ENCODE measurements around the gene FANCC. TPM values are rescaled to one million over a fixed set of nuclear protein-coding genes. Genes with fewer than 3 reads are reported as not detected.

FANCC gene
- total and polyA plus RNA-seq, 3 donors from 2014 or later, result 30.7 to 38.5 (median 35.1) TPM

DNA sequence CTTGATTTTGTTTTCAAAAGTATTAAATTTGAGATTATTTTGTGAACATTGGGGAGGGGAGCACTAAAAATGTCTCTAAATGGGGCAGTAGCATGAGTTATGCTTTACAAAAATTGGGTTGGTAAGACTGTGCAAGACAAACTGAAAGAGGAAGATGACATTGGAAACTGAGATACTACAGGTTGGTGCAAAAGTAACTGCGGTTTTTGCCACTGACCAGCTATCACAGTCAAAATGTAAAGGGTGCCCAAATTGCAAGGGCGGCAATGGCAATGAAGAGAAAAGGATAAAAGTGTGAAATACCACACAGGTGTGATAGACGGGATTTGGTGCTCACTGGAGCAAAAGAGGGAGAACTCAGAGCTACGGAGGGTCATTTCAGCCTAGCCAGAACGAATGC, 124.0 kb downstream of the FANCC start:
- 93% methylated on average over 5 of the region's 5 CpGs for WGBS, 2 donors
- H3K36me3 ChIP-seq (ENCODE audit: low read depth, missing control alignments), result no peaks in the 10 kb centered on the region
- no peak overlapping the region for H3K4me3 ChIP-seq
- no peaks in the 10 kb centered on the region for H3K9me3 ChIP-seq
- TF ChIP-seq POLR2A (IDR thresholded peaks at IDR 0.05), result no peak
- TF ChIP-seq, protein P1, sequence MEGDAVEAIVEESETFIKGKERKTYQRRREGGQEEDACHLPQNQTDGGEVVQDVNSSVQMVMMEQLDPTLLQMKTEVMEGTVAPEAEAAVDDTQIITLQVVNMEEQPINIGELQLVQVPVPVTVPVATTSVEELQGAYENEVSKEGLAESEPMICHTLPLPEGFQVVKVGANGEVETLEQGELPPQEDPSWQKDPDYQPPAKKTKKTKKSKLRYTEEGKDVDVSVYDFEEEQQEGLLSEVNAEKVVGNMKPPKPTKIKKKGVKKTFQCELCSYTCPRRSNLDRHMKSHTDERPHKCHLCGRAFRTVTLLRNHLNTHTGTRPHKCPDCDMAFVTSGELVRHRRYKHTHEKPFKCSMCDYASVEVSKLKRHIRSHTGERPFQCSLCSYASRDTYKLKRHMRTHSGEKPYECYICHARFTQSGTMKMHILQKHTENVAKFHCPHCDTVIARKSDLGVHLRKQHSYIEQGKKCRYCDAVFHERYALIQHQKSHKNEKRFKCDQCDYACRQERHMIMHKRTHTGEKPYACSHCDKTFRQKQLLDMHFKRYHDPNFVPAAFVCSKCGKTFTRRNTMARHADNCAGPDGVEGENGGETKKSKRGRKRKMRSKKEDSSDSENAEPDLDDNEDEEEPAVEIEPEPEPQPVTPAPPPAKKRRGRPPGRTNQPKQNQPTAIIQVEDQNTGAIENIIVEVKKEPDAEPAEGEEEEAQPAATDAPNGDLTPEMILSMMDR (IDR thresholded peaks at IDR 0.05), result no peak
- intact Hi-C loops (cut with DNase I; ENCODE audit: low total_unique reads), result no loop called here
- DNase-seq, result no peak
- H3K27ac ChIP-seq, result no peak overlapping the region
- peaks cover 16% of the 10 kb centered on the region for H3K4me1 ChIP-seq
- no peaks in the 10 kb centered on the region for H3K27me3 ChIP-seq

- 86 to 87% methylated on average over 8 of the region's 8 CpGs for WGBS, 2 donors
Measured at GRCh38 chr9:95193067-95193466, 124.4 kb downstream of the FANCC start.

DNA sequence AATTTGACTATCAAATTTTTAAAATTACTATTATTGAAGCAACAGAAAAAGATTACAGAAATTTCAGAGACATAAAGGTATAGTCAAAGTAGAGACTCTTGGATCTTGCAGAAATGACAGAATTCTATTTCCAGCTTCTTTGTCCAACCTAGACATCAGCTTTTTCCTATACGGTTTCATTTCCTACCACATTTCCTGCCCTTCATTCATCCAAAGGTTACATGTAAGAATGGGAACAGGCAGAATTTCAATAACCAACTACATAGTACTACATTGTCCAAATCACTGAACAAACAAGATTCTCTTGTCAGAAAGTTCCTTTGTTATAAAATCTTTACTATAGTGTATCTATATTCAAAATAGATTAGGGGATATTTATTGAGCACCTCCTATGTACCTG, 124.9 kb downstream of the FANCC start:
- Histone ChIP-seq H3K36me3 (ENCODE audit: low read depth, missing control alignments) (no peaks in the 10 kb centered on the region), H3K4me3 (no peak overlapping the region), H3K9me3 (no peaks in the 10 kb centered on the region), H3K4me1 (peaks cover 21% of the 10 kb centered on the region), H3K27ac (no peak overlapping the region), H3K27me3 (no peaks in the 10 kb centered on the region)
- intact Hi-C loops (cut with DNase I; ENCODE audit: low total_unique reads), result no loop called here
- no peak for TF ChIP-seq POLR2A (IDR thresholded peaks at IDR 0.05)
- TF ChIP-seq, protein P1 (IDR thresholded peaks at IDR 0.05), result no peak
- WGBS, 2 donors, result 82 to 85% methylated on average over 1 of the region's 1 CpG
- DNase-seq, result no peak

More at GRCh38 chr9:95193067-95193466, 124.4 kb downstream of the FANCC start:
- no peak for TF ChIP-seq POLR2A (IDR thresholded peaks at IDR 0.05)
- TF ChIP-seq, protein P1 (IDR thresholded peaks at IDR 0.05), result no peak
- H3K36me3 ChIP-seq (ENCODE audit: low read depth, missing control alignments), result no peaks in the 10 kb centered on the region
- no peak overlapping the region for H3K27ac ChIP-seq
- H3K9me3 ChIP-seq, result no peaks in the 10 kb centered on the region
- no peaks in the 10 kb centered on the region for H3K27me3 ChIP-seq
- intact Hi-C loops (cut with DNase I; ENCODE audit: low total_unique reads), result no loop called here
- H3K4me1 ChIP-seq, result peaks cover 21% of the 10 kb centered on the region
- no peak for DNase-seq
- no peak overlapping the region for H3K4me3 ChIP-seq

DNA sequence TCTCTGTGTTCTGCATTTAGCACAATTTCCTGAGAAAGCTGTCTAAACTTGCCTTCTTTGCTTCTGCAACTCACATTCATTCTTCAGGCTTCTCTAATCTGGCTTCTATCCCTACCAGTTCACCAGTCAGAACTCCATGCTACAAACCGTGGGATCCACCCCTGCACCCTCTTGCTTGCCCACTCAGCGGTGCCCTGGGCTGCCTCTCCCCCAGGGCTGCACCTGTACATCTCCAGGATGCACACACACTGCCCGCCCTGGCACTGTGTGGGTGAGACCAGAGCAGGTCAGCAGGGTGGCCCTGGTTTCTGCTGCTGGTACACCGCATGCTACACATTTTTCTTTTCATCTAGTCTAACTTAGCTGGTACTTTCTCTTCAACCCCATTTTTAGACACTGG, 127.1 kb downstream of the FANCC start:
- Histone ChIP-seq H3K36me3 (ENCODE audit: low read depth, missing control alignments) (no peaks in the 10 kb centered on the region), H3K27me3 (no peaks in the 10 kb centered on the region), H3K4me1 (peaks cover 21% of the 10 kb centered on the region), H3K4me3 (no peak overlapping the region), H3K27ac (peak overlapping the region in 1 of 2 donors; percentile 85), H3K9me3 (no peaks in the 10 kb centered on the region)
- DNase-seq, result no peak
- TF ChIP-seq, protein P1 (IDR thresholded peaks at IDR 0.05), result no peak
- intact Hi-C loops (cut with DNase I; ENCODE audit: low total_unique reads), result no loop called here
- 66 to 82% methylated on average over 4 of the region's 4 CpGs for WGBS, 2 donors

DNA sequence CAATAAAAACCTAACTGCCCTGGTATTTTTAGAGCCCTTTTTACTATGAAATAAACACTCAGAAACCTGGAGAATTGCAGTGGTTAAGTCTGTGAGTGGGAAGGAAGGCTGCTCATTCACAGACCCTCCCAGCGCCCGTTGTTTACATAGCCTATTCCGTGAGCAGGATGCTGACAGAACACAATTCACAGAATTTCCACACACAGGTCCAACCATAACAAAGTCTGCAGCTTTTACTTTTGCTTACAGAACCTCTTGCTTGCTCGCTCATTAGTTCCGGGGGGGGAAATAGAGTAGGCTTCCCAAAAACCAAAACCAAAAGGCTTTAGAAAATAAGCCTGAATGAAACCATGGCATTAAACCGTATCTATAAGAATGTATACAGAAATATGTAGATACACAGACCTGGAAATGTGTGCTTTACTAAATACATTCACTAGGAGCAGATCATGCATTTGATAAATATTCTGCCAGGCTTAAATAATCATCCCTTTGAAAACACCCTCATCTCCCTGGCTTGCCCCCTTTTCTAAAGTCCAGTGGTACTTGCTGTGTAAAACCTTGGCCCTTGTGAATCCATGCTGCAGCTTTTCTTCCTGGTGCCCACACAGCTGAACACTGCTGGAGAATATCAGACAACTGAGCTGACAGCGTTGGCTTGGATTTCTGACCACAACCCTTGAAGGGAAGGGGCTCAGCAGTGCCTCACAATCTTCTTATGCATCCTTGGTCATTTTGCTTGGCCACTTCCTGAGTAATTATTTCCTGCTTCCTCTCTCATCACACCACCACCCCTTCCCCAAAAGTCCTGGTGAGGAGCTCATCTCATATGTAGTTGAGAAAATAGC, 128.0 kb downstream of the FANCC start:
- peak; percentile 70 for DNase-seq
- 36 to 40% methylated on average over 7 of the region's 7 CpGs for WGBS, 2 donors
- TF ChIP-seq, protein P1 (IDR thresholded peaks at IDR 0.05), result no peak
- TF ChIP-seq POLR2A (IDR thresholded peaks at IDR 0.05), result no peak
- Histone ChIP-seq H3K27me3 (no peaks in the 10 kb centered on the region), H3K4me3 (no peak overlapping the region), H3K27ac (peak overlapping the region; percentile 71 to 85), H3K9me3 (no peaks in the 10 kb centered on the region), H3K4me1 (peaks cover 21% of the 10 kb centered on the region), H3K36me3 (ENCODE audit: low read depth, missing control alignments) (no peaks in the 10 kb centered on the region)
- intact Hi-C loops (cut with DNase I; ENCODE audit: low total_unique reads), result no loop called here
